ENCODE data around the gene TOGARAM1. TPM values are rescaled to one million over a fixed set of nuclear protein-coding genes. Genes with fewer than 3 reads are reported as not detected.

The TOGARAM1 gene
- polyA plus RNA-seq, 1 of the 3 experiments (the other 2 are of a cell fraction): 2.1 TPM

DNA sequence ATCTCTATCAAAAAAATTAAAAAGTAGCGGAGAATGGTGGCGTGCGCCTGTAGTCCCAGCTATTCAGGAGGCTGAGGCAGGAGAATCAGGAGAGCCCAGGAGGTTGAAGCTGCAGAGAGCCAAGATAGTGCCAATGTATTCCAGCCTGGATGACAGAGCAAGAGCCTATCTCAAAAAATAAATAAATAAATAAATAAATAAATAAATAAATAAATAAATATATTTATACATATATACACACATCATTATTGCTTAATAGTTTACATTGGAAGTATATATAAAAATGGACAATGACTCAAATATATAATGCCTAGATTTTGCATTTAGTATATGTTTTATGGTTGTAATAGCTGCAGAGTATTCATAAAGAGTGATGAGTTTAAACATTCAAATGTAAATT lies 53.1 kb downstream of the TOGARAM1 start (continued):
- TF ChIP-seq, protein P1, sequence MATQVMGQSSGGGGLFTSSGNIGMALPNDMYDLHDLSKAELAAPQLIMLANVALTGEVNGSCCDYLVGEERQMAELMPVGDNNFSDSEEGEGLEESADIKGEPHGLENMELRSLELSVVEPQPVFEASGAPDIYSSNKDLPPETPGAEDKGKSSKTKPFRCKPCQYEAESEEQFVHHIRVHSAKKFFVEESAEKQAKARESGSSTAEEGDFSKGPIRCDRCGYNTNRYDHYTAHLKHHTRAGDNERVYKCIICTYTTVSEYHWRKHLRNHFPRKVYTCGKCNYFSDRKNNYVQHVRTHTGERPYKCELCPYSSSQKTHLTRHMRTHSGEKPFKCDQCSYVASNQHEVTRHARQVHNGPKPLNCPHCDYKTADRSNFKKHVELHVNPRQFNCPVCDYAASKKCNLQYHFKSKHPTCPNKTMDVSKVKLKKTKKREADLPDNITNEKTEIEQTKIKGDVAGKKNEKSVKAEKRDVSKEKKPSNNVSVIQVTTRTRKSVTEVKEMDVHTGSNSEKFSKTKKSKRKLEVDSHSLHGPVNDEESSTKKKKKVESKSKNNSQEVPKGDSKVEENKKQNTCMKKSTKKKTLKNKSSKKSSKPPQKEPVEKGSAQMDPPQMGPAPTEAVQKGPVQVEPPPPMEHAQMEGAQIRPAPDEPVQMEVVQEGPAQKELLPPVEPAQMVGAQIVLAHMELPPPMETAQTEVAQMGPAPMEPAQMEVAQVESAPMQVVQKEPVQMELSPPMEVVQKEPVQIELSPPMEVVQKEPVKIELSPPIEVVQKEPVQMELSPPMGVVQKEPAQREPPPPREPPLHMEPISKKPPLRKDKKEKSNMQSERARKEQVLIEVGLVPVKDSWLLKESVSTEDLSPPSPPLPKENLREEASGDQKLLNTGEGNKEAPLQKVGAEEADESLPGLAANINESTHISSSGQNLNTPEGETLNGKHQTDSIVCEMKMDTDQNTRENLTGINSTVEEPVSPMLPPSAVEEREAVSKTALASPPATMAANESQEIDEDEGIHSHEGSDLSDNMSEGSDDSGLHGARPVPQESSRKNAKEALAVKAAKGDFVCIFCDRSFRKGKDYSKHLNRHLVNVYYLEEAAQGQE (IDR thresholded peaks at IDR 0.05; ENCODE audit: low read depth, low read length): no peak

DNA sequence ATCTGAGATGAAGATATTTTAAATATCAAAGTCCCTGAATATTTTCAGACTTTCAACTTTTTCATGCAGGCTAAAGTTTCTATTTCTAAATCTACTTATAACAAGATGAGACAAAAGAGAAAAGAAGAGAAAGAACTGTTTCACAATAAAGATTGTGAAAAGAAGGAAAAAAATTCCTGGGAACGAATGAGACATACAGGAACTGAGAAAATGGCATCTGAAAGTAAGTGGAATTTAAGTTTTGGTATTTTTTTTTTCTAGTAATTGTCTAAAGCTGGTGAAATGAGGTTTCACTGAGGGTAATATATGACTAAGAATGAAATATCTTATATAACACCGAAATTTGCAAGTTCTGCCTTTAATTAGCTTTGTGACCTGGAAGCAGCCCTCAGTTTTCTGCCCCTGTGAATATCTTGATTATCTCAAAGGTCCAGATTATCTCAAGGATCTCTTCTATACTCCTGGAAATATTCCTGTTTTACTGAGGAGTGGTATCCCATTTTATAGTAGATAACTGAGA lies 66.2 kb downstream of the TOGARAM1 start:
- H3K4me2 ChIP-seq: no peak overlapping the region
- H4K20me1 ChIP-seq (ENCODE audit: insufficient read depth): no peaks in the 10 kb centered on the region
- H3K27me3 ChIP-seq (ENCODE audit: insufficient read depth): no peaks in the 10 kb centered on the region
- ChIA-PET CTCF (no interaction called here), POLR2A (no interaction called here)
- H3K9ac ChIP-seq: no peak overlapping the region
- no peaks in the 10 kb centered on the region for H3K9me3 ChIP-seq
- H3F3A ChIP-seq (replicated peaks; ENCODE audit: insufficient read depth): no peaks in the 10 kb centered on the region
- H2AFZ ChIP-seq (ENCODE audit: low read depth): no peak overlapping the region
- H3K4me3 ChIP-seq (ENCODE audit: low read depth in 2 of 2, low read length in 1 of 2): no peak overlapping the region
- TF ChIP-seq RAD21 (IDR thresholded peaks at IDR 0.05; ENCODE audit: low read length) (no peak), YY1 (IDR thresholded peaks at IDR 0.05; ENCODE audit: low read depth) (no peak), EP300 (IDR thresholded peaks at IDR 0.05; ENCODE audit: borderline replicate concordance in 1 of 2, low read depth in 1 of 2, low read length in 1 of 2) (no peak), RXRA (IDR thresholded peaks at IDR 0.05; ENCODE audit: borderline replicate concordance, low read depth) (no peak), FOXM1 (IDR thresholded peaks at IDR 0.05; ENCODE audit: low read depth) (no peak), SIN3A (IDR thresholded peaks at IDR 0.05; ENCODE audit: borderline replicate concordance, low read depth, low read length) (no peak), EZH2phosphoT487 (IDR thresholded peaks at IDR 0.05; ENCODE audit: borderline replicate concordance, low read depth) (no peak), ELF1 (IDR thresholded peaks at IDR 0.05) (no peak), NFIC (IDR thresholded peaks at IDR 0.05; ENCODE audit: borderline replicate concordance) (no peak)
- TF ChIP-seq, protein P2, sequence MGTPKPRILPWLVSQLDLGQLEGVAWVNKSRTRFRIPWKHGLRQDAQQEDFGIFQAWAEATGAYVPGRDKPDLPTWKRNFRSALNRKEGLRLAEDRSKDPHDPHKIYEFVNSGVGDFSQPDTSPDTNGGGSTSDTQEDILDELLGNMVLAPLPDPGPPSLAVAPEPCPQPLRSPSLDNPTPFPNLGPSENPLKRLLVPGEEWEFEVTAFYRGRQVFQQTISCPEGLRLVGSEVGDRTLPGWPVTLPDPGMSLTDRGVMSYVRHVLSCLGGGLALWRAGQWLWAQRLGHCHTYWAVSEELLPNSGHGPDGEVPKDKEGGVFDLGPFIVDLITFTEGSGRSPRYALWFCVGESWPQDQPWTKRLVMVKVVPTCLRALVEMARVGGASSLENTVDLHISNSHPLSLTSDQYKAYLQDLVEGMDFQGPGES (IDR thresholded peaks at IDR 0.05; ENCODE audit: low read depth, low read length): no peak
- TF ChIP-seq, protein P1 (IDR thresholded peaks at IDR 0.05; ENCODE audit: low read depth, low read length): no peak
- H3K9me2 ChIP-seq: no peaks in the 10 kb centered on the region
- H3K27ac ChIP-seq (ENCODE audit: low read depth in 2 of 2, low read length in 1 of 2): no peak overlapping the region
- WGBS (ENCODE audit: low lambda C conversion rate): 77% methylated on average over 2 of the region's 2 CpGs
- H3K4me1 ChIP-seq (ENCODE audit: control insufficient read depth in 1 of 2, insufficient read depth in 2 of 2, low read depth in 1 of 2, low read length in 1 of 2): no peaks in the 10 kb centered on the region
- DNase-seq: no peak
- H3K79me2 ChIP-seq (ENCODE audit: insufficient read depth): no peaks in the 10 kb centered on the region
- H3K36me3 ChIP-seq (replicated peaks in 1 of 2; ENCODE audit: control insufficient read depth in 1 of 2, insufficient read depth in 2 of 2, low read length in 1 of 2): no peaks in the 10 kb centered on the region
